Measurements from ENCODE around the gene JAZF1. TPM values are rescaled to one million over a fixed set of nuclear protein-coding genes. Genes with fewer than 3 reads are reported as not detected.

The JAZF1 gene
- total and polyA plus RNA-seq, 9 of the 15 experiments (the other 6 are each of a cell fraction or from before 2014, with no cell fraction given) = 0.04 to 0.64 (median 0.11) TPM; not detected in 3

DNA sequence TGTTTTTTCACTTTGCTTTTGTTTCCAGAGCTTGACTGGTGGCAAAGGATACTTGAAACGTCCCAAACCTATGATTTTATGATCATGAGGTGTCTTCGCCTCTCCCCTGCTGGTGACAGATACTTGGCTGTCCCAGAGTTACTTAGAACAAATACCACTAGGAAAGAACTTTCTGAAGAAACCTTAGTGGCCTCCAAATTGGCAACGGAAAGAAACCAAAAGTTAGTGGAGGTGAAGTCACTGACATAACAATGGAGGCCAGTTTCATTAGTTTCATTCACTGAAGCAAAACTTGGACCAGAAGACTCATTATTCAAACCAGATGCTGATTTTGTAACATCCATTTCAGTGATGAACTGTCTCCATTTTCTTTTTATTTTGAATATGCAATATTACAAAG is 68.6 kb downstream of the JAZF1 start (continued):
- TF ChIP-seq, protein P1, sequence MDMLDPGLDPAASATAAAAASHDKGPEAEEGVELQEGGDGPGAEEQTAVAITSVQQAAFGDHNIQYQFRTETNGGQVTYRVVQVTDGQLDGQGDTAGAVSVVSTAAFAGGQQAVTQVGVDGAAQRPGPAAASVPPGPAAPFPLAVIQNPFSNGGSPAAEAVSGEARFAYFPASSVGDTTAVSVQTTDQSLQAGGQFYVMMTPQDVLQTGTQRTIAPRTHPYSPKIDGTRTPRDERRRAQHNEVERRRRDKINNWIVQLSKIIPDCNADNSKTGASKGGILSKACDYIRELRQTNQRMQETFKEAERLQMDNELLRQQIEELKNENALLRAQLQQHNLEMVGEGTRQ (CRISPR knock-in tag; IDR thresholded peaks at IDR 0.05) = no peak
- no peak for TF ChIP-seq IRF2 (CRISPR knock-in tag; IDR thresholded peaks at IDR 0.05)
- no peak for TF ChIP-seq RHOXF2B (CRISPR knock-in tag; conservative IDR thresholded peaks at IDR 0.05)
- TF ChIP-seq THAP12 (CRISPR knock-in tag; IDR thresholded peaks at IDR 0.05) = no peak
- TF ChIP-seq TAF1 (IDR thresholded peaks at IDR 0.05; ENCODE audit: control insufficient read depth, extremely low read depth, insufficient read depth, low read length, severe bottlenecking) = no peak
- TF ChIP-seq CHD2 (IDR thresholded peaks at IDR 0.05; ENCODE audit: low read depth, low read length) = no peak
- no peak for TF ChIP-seq SMARCE1 (IDR thresholded peaks at IDR 0.05)
- TF ChIP-seq, protein P2, sequence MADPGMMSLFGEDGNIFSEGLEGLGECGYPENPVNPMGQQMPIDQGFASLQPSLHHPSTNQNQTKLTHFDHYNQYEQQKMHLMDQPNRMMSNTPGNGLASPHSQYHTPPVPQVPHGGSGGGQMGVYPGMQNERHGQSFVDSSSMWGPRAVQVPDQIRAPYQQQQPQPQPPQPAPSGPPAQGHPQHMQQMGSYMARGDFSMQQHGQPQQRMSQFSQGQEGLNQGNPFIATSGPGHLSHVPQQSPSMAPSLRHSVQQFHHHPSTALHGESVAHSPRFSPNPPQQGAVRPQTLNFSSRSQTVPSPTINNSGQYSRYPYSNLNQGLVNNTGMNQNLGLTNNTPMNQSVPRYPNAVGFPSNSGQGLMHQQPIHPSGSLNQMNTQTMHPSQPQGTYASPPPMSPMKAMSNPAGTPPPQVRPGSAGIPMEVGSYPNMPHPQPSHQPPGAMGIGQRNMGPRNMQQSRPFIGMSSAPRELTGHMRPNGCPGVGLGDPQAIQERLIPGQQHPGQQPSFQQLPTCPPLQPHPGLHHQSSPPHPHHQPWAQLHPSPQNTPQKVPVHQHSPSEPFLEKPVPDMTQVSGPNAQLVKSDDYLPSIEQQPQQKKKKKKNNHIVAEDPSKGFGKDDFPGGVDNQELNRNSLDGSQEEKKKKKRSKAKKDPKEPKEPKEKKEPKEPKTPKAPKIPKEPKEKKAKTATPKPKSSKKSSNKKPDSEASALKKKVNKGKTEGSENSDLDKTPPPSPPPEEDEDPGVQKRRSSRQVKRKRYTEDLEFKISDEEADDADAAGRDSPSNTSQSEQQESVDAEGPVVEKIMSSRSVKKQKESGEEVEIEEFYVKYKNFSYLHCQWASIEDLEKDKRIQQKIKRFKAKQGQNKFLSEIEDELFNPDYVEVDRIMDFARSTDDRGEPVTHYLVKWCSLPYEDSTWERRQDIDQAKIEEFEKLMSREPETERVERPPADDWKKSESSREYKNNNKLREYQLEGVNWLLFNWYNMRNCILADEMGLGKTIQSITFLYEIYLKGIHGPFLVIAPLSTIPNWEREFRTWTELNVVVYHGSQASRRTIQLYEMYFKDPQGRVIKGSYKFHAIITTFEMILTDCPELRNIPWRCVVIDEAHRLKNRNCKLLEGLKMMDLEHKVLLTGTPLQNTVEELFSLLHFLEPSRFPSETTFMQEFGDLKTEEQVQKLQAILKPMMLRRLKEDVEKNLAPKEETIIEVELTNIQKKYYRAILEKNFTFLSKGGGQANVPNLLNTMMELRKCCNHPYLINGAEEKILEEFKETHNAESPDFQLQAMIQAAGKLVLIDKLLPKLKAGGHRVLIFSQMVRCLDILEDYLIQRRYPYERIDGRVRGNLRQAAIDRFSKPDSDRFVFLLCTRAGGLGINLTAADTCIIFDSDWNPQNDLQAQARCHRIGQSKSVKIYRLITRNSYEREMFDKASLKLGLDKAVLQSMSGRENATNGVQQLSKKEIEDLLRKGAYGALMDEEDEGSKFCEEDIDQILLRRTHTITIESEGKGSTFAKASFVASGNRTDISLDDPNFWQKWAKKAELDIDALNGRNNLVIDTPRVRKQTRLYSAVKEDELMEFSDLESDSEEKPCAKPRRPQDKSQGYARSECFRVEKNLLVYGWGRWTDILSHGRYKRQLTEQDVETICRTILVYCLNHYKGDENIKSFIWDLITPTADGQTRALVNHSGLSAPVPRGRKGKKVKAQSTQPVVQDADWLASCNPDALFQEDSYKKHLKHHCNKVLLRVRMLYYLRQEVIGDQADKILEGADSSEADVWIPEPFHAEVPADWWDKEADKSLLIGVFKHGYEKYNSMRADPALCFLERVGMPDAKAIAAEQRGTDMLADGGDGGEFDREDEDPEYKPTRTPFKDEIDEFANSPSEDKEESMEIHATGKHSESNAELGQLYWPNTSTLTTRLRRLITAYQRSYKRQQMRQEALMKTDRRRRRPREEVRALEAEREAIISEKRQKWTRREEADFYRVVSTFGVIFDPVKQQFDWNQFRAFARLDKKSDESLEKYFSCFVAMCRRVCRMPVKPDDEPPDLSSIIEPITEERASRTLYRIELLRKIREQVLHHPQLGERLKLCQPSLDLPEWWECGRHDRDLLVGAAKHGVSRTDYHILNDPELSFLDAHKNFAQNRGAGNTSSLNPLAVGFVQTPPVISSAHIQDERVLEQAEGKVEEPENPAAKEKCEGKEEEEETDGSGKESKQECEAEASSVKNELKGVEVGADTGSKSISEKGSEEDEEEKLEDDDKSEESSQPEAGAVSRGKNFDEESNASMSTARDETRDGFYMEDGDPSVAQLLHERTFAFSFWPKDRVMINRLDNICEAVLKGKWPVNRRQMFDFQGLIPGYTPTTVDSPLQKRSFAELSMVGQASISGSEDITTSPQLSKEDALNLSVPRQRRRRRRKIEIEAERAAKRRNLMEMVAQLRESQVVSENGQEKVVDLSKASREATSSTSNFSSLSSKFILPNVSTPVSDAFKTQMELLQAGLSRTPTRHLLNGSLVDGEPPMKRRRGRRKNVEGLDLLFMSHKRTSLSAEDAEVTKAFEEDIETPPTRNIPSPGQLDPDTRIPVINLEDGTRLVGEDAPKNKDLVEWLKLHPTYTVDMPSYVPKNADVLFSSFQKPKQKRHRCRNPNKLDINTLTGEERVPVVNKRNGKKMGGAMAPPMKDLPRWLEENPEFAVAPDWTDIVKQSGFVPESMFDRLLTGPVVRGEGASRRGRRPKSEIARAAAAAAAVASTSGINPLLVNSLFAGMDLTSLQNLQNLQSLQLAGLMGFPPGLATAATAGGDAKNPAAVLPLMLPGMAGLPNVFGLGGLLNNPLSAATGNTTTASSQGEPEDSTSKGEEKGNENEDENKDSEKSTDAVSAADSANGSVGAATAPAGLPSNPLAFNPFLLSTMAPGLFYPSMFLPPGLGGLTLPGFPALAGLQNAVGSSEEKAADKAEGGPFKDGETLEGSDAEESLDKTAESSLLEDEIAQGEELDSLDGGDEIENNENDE (IDR thresholded peaks at IDR 0.05; ENCODE audit: low read depth, low read length) = no peak
- TF ChIP-seq HMGXB4 (CRISPR knock-in tag; IDR thresholded peaks at IDR 0.05) = no peak
- TF ChIP-seq RCOR1 (IDR thresholded peaks at IDR 0.05; ENCODE audit: borderline replicate concordance in 1 of 2, low read depth in 2 of 2, low read length in 2 of 2) = no peak

Measured in K562 (cell line).